Ishikawa (cell line): Measurements from ENCODE around the gene LAMC3.

Experiments
- EGR1 ChIP-seq: IDR thresholded peaks from 2 replicates; pipeline ENCODE4 v1.6.1; 2012
- EP300 ChIP-seq: IDR thresholded peaks from 2 replicates; pipeline ENCODE4 v1.6.1; 2012; ENCODE audit warnings: borderline replicate concordance
- FOXM1 ChIP-seq: IDR thresholded peaks from 2 replicates; pipeline ENCODE4 v1.6.1; 2012; ENCODE audit warnings: low read depth, borderline replicate concordance
- MAX ChIP-seq: IDR thresholded peaks from 2 replicates; pipeline ENCODE4 v1.6.1; 2012
- TAF1 ChIP-seq: IDR thresholded peaks from 2 replicates; pipeline ENCODE4 v1.6.1; 2012; ENCODE audit warnings: low read depth, mild to moderate bottlenecking
- TEAD4 ChIP-seq: IDR thresholded peaks from 2 replicates; pipeline ENCODE4 v1.6.1; 2012
- USF1 ChIP-seq: IDR thresholded peaks from 2 replicates; pipeline ENCODE4 v1.6.1; 2012
- YY1 ChIP-seq: IDR thresholded peaks from 2 replicates; pipeline ENCODE4 v1.6.1; 2012; ENCODE audit warnings: low read depth

GRCh38 chr9:131015876-131016397 is 7.0 kb downstream of the LAMC3 start:
- TF ChIP-seq FOXM1 (no peak), MAX (no peak), USF1 (no peak), EGR1 (no peak), EP300 (no peak), TAF1 (no peak), YY1 (no peak), TEAD4 (no peak)
